ENCODE measurements around the gene EDAR.

DNA sequence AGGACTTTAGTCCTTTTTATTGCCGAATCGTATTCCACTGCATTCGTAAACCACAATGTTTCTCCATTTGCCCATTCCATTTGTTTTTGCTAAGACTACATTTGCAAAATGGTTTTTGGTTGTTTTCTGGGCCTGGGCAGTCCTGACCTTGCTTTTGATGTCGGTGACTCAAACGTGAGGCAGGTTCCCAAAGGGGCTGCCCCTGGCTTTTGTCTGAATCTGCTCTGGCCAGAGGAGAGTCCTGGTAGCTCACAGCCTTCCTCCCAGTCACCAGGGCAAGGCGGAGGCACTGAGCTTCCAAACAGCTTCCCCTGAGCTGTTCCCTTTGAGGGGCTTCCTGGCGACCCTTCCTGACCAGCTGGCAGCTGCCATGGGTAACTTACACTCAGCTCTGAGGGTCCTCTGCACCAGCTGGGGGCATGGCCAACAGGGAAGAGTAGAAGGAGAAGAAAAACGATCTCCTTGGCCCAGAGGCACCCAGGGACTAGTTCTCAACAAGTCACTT, 47.8 kb downstream of the EDAR start:
- TF ChIP-seq, protein P1, sequence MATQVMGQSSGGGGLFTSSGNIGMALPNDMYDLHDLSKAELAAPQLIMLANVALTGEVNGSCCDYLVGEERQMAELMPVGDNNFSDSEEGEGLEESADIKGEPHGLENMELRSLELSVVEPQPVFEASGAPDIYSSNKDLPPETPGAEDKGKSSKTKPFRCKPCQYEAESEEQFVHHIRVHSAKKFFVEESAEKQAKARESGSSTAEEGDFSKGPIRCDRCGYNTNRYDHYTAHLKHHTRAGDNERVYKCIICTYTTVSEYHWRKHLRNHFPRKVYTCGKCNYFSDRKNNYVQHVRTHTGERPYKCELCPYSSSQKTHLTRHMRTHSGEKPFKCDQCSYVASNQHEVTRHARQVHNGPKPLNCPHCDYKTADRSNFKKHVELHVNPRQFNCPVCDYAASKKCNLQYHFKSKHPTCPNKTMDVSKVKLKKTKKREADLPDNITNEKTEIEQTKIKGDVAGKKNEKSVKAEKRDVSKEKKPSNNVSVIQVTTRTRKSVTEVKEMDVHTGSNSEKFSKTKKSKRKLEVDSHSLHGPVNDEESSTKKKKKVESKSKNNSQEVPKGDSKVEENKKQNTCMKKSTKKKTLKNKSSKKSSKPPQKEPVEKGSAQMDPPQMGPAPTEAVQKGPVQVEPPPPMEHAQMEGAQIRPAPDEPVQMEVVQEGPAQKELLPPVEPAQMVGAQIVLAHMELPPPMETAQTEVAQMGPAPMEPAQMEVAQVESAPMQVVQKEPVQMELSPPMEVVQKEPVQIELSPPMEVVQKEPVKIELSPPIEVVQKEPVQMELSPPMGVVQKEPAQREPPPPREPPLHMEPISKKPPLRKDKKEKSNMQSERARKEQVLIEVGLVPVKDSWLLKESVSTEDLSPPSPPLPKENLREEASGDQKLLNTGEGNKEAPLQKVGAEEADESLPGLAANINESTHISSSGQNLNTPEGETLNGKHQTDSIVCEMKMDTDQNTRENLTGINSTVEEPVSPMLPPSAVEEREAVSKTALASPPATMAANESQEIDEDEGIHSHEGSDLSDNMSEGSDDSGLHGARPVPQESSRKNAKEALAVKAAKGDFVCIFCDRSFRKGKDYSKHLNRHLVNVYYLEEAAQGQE (IDR thresholded peaks at IDR 0.05; ENCODE audit: low read depth, low read length) = no peak
- TF ChIP-seq, protein P2, sequence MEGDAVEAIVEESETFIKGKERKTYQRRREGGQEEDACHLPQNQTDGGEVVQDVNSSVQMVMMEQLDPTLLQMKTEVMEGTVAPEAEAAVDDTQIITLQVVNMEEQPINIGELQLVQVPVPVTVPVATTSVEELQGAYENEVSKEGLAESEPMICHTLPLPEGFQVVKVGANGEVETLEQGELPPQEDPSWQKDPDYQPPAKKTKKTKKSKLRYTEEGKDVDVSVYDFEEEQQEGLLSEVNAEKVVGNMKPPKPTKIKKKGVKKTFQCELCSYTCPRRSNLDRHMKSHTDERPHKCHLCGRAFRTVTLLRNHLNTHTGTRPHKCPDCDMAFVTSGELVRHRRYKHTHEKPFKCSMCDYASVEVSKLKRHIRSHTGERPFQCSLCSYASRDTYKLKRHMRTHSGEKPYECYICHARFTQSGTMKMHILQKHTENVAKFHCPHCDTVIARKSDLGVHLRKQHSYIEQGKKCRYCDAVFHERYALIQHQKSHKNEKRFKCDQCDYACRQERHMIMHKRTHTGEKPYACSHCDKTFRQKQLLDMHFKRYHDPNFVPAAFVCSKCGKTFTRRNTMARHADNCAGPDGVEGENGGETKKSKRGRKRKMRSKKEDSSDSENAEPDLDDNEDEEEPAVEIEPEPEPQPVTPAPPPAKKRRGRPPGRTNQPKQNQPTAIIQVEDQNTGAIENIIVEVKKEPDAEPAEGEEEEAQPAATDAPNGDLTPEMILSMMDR (IDR thresholded peaks at IDR 0.05 in 2 of 3, conservative IDR thresholded peaks at IDR 0.05 in 1 of 3; ENCODE audit: control insufficient read depth in 2 of 3, extremely low read depth in 1 of 3, insufficient read depth in 1 of 3, low read depth in 3 of 3, low read length in 3 of 3) = no peak
- TF ChIP-seq POLR2AphosphoS5 (IDR thresholded peaks at IDR 0.05; ENCODE audit: low read length) (no peak), TAF1 (IDR thresholded peaks at IDR 0.05; ENCODE audit: borderline replicate concordance, low read depth, low read length) (no peak), CHD4 (IDR thresholded peaks at IDR 0.05) (no peak), IKZF2 (IDR thresholded peaks at IDR 0.05) (no peak), HDAC2 (IDR thresholded peaks at IDR 0.05) (no peak), TARDBP (IDR thresholded peaks at IDR 0.05; ENCODE audit: borderline replicate concordance) (no peak), DPF2 (IDR thresholded peaks at IDR 0.05) (no peak), MTA3 (IDR thresholded peaks at IDR 0.05; ENCODE audit: borderline replicate concordance, low read length) (no peak), KDM1A (IDR thresholded peaks at IDR 0.05; ENCODE audit: borderline replicate concordance) (no peak), BRCA1 (IDR thresholded peaks at IDR 0.05; ENCODE audit: low read depth, low read length) (no peak)
- TF ChIP-seq, protein P3, sequence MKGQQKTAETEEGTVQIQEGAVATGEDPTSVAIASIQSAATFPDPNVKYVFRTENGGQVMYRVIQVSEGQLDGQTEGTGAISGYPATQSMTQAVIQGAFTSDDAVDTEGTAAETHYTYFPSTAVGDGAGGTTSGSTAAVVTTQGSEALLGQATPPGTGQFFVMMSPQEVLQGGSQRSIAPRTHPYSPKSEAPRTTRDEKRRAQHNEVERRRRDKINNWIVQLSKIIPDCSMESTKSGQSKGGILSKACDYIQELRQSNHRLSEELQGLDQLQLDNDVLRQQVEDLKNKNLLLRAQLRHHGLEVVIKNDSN (IDR thresholded peaks at IDR 0.05; ENCODE audit: borderline replicate concordance, extremely low read length, insufficient read depth, low read depth, low read length) = no peak
